Progenitor cell of endocrine pancreas (in vitro differentiated cells): ENCODE data around the gene METTL1. TPM values are rescaled to one million over a fixed set of nuclear protein-coding genes. Genes with fewer than 3 reads are reported as not detected.

Experiments used
- DNase-seq: peaks from one replicate; pipeline ENCODE4 v3.0.0; 2021; ENCODE audit warnings: low spot score; ENCODE audit not compliant: unreplicated experiment
- H3K27ac Mint-ChIP-seq: 2 replicates; pipeline ENCODE4 v1.8.0; 2021; ENCODE audit warnings: mild to moderate bottlenecking, moderate library complexity, mixed read lengths
- H3K27me3 Mint-ChIP-seq: 2 replicates; pipeline ENCODE4 v1.8.0; 2021; ENCODE audit warnings: mixed read lengths
- H3K36me3 Mint-ChIP-seq: 2 replicates; pipeline ENCODE4 v1.8.0; 2022; ENCODE audit warnings: mixed read lengths; ENCODE audit not compliant: insufficient read depth
- H3K4me1 Mint-ChIP-seq: 2 replicates; pipeline ENCODE4 v1.8.0; 2021; ENCODE audit warnings: low read depth, mixed read lengths
- H3K4me3 Mint-ChIP-seq: 2 replicates; pipeline ENCODE4 v1.8.0; 2021; ENCODE audit warnings: low read depth, mild to moderate bottlenecking, moderate library complexity, mixed read lengths
- H3K9me3 Mint-ChIP-seq: 2 replicates; pipeline ENCODE4 v1.8.0; 2021; ENCODE audit warnings: low read depth, mixed read lengths
- CTCF ChIP-seq: fragments of 200-600 bp; sonication (generic); IDR thresholded peaks from one replicate; pipeline ENCODE4 v1.5.0; 2021; ENCODE audit warnings: antibody characterized with exemption, mild to moderate bottlenecking; ENCODE audit not compliant: unreplicated experiment
- total RNA-seq: library from RNA; stranded (reverse); gene quantifications from 2 replicates; pipeline ENCODE4 v1.2.1, GENCODE V29; 2021

The METTL1 gene
- total RNA-seq, 1 donor from 2014 or later, result 23.3 TPM

- peaks cover 2% of the 10 kb centered on the region for H3K4me1 Mint-ChIP-seq
- H3K36me3 Mint-ChIP-seq, result peaks cover 2% of the 10 kb centered on the region
- DNase-seq, result no peak
- no peaks in the 10 kb centered on the region for H3K27me3 Mint-ChIP-seq
- no peaks in the 10 kb centered on the region for H3K9me3 Mint-ChIP-seq
- no peak for TF ChIP-seq CTCF
- H3K4me3 Mint-ChIP-seq, result no peak overlapping the region
- H3K27ac Mint-ChIP-seq, result no peak overlapping the region
Observed at GRCh38 chr12:57811028-57811755, 39.3 kb upstream of the METTL1 start.

- Mint-ChIP-seq H3K9me3 (no peaks in the 10 kb centered on the region), H3K4me1 (no peaks in the 10 kb centered on the region), H3K4me3 (no peak overlapping the region), H3K27ac (no peak overlapping the region), H3K27me3 (no peaks in the 10 kb centered on the region), H3K36me3 (peaks cover 4% of the 10 kb centered on the region)
- no peak for DNase-seq
- no peak for TF ChIP-seq CTCF
Observed at GRCh38 chr12:57810450-57810849, 38.5 kb upstream of the METTL1 start.

- TF ChIP-seq CTCF, result no peak
- H3K36me3 Mint-ChIP-seq, result peaks cover 4% of the 10 kb centered on the region
- no peak overlapping the region for H3K27ac Mint-ChIP-seq
- H3K4me3 Mint-ChIP-seq, result no peak overlapping the region
- no peaks in the 10 kb centered on the region for H3K27me3 Mint-ChIP-seq
- DNase-seq, result no peak
- H3K9me3 Mint-ChIP-seq, result no peaks in the 10 kb centered on the region
- no peaks in the 10 kb centered on the region for H3K4me1 Mint-ChIP-seq
Observed at GRCh38 chr12:57809425-57809824, 37.5 kb upstream of the METTL1 start.

- Mint-ChIP-seq H3K4me3 (no peak overlapping the region), H3K36me3 (peaks cover 6% of the 10 kb centered on the region), H3K27ac (no peak overlapping the region), H3K9me3 (no peaks in the 10 kb centered on the region), H3K4me1 (no peaks in the 10 kb centered on the region), H3K27me3 (no peaks in the 10 kb centered on the region)
- TF ChIP-seq CTCF, result no peak
- no peak for DNase-seq
Observed at GRCh38 chr12:57808351-57808750, 36.4 kb upstream of the METTL1 start.

- H3K36me3 Mint-ChIP-seq, result peaks cover 6% of the 10 kb centered on the region
- H3K27ac Mint-ChIP-seq, result no peak overlapping the region
- DNase-seq, result no peak
- H3K4me3 Mint-ChIP-seq, result no peak overlapping the region
- no peaks in the 10 kb centered on the region for H3K4me1 Mint-ChIP-seq
- no peak for TF ChIP-seq CTCF
- no peaks in the 10 kb centered on the region for H3K27me3 Mint-ChIP-seq
- no peaks in the 10 kb centered on the region for H3K9me3 Mint-ChIP-seq
Observed at GRCh38 chr12:57807285-57807684, 35.4 kb upstream of the METTL1 start.
